GM18498 (cell line): ENCODE results near the gene ITGA7.
"Not testable (repeated sequence)": the region's sequence is repeated elsewhere in the genome, so short reads cannot be mapped to it uniquely, and the experiment has no call there.

Experiments
- ATAC-seq: cut with Tn5 transposase; IDR thresholded peaks from one replicate; pipeline ENCODE4 v1.9.1; 2021; ENCODE audit warnings: mild to moderate bottlenecking, moderate library complexity; ENCODE audit not compliant: unreplicated experiment

The ITGA7 gene

DNA sequence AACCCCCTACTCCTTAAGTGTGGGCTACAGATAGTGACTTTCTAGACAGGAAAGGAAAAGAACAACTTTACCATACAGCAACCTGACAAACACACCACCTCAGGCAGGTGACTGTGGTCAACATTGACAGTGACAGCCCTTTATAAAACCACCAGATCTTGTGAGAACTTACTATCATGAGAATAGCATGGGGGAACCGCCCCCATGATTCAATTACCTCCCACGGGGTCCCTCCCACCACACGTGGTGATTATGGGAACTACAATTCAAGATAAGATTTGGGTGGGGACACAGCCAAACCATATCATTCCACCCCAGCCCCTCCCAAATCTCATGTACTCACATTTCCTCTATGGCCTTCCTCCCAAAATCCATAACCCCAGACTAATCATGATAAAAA lies 54.7 kb downstream of the ITGA7 start:
- ATAC-seq: no peak

DNA sequence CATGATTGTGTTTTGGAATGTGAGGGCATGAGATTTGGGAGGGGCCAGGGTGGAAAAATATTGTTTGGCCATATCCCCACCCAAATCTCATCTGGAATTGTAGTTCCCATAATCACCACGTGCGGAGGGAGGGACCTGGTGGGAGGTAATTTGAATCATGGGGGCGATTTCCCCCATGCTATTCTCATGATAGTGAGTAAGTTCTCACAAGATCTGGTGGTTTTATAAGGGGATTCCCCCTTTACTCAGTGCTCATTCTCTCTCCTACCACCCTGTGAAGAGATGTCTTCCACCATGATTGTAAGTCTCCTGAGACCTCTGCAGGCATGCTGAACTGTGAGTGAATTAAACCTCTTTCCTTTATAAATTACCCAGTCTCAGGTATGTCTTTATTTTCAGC lies 55.4 kb downstream of the ITGA7 start:
- ATAC-seq: no peak

DNA sequence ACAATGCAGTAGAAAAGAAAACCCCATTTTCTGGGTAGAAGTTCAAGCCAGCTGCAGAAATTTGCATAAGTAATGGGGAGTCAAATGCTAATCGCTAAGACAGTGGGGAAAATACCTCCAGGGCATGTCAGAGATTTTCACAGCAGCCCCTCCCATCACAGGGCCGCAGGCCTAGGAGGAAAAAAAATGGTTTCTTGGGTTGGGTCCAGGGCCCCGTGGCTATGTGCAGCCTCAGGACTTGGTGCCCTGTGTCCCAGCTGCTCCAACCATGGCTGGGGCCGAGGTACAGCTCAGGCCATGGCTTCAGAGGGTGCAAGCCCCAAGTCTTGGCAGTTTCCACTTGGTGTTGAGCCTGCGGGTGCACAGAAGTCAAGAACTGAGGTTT lies 56.4 kb downstream of the ITGA7 start:
- no peak for ATAC-seq

DNA sequence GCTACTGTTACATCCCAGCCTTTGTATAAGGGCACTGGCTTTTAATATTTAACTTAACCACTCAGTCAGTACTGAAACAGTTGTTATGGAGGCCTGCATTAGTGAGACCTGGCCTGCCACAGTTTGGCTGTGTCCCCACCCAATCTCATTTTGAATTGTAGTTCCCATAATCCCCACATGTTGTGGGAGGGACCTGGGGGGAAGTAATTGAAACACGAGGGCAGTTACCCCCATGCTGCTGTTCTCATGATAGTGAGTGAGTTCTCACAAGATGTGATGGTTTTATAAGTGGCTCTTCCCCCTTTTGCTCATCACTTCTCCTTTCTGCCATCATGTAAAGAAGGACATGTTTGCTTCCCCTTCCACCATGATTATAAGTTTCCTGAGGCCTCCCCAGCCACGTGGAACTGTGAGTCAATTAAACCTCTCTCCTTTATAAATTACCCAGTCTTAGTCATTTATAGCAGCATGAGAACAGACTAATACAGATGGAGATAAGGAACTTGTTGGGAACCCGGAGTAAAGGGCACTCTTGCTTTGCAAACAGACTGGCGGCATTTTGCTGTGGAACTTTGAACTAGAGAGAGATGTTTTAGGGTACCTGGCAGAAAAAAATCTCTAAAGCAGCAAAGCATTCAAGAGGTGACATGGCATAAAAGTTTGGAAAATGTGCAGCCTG lies 56.9 kb downstream of the ITGA7 start:
- not testable (repeated sequence) for ATAC-seq

DNA sequence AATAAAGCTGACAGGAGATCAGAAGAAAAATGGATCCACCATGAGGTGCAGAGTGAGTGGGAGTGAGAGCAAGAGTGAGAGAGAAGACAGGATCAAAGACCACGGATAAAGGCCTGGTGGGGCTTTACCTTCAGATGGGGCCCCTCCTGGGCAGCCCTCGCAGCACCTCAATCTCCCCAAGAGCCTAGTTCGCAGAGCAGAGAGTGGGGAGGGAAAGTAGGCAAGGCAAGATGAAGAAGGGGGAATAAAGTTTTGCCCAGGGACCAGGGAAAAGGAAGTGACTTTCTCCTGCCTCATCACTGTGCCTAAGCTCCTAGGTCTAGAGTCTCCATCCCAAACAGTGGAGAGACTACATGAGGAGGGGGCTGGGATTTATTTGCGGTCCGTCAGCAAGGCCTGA lies 60.7 kb downstream of the ITGA7 start:
- ATAC-seq: no peak

DNA sequence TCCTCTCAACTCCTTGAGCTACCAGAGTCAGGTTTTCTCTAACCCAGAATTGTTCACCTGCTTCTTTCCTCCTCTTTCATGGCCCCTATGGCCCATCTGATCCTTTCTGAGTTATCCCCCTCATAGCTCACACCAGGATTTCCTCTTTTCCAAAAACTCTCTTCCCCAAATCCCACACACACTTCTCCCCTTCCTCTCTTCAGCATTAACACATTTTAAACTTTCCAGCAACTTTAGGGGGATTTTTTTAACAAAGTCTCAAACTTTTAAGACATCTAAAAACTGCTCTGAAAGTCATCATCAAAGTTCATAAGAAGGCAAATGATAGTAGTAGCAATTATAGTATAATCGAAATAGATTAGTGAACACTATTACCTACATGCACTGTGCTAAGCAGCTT lies 63.1 kb downstream of the ITGA7 start:
- no peak for ATAC-seq

DNA sequence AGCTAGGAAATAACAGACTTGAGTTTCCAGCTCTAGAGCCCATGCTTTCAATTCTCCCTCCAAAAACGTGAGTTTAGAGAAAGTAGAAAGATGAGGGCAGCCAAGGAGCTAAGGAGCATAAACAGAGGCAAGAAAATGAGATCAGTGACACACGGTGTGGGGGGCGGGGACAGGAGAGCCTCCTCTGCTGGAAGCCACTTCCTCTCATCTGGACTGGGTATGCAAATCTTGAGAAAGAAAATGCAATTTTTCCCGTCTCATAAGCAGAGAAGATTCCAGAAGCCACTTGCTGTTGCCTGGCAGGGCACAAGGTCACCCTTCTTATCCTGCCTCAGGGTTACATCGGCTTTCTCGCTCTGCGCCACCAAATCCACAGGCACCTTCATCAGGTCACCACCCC lies 65.0 kb downstream of the ITGA7 start:
- ATAC-seq: no peak

DNA sequence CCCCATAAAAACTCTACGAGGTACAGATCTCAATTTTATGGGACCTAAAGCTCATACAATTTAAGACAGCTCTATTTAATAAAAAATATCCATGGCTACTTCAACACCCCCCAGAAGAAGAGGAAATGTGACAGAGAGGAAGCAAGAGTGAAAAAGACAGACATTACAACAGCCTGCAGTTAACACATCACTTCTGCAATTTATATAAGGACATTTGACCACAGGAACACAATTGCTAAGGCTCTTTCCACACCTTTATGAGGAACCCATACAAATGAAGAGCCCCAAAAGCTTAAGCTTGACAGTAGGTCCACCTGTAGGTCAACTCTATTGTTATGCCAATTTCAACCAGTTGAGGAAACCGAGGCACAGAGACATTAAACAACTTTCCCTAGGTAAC lies 65.4 kb downstream of the ITGA7 start:
- no peak for ATAC-seq

DNA sequence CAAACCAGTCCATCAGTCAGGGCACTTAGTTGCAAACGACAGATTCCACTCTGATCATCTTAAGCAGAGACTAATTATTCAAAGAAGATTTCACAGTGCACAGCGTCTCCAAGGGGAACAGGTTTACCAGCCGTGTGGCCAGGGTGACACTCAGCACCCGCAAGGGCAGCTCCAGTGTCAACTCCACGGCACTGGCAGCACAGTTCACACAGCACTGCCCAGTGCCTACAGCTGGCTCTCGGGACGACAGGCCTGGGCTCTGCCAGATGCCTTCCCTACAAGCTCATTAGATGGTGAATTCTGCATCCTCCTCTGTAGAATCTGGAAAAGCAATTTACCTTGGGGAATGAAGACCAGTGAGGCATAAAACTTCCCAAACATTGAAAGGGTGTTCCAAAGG lies 66.1 kb downstream of the ITGA7 start:
- ATAC-seq: no peak

DNA sequence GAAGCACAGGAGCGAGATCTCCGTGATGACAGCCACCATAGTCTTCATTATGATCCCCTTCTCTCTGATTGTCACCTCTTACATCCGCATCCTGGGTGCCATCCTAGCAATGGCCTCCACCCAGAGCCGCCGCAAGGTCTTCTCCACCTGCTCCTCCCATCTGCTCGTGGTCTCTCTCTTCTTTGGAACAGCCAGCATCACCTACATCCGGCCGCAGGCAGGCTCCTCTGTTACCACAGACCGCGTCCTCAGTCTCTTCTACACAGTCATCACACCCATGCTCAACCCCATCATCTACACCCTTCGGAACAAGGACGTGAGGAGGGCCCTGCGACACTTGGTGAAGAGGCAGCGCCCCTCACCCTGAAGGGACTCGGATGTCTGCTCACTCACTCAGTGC lies 70.2 kb downstream of the ITGA7 start:
- no peak for ATAC-seq

DNA sequence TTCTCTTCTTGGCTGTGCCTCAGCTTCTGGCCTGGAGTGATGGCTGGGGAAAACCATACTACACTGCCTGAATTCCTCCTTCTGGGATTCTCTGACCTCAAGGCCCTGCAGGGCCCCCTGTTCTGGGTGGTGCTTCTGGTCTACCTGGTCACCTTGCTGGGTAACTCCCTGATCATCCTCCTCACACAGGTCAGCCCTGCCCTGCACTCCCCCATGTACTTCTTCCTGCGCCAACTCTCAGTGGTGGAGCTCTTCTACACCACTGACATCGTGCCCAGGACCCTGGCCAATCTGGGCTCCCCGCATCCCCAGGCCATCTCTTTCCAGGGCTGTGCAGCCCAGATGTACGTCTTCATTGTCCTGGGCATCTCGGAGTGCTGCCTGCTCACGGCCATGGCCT lies 70.9 kb downstream of the ITGA7 start, which contains the start of gene OR10P1:
Gene OR10P1 (plus strand): TSS at position 40 of the 400 bp plus-strand sequence. CDS start 0 bp downstream, at position 40.
- no peak for ATAC-seq

DNA sequence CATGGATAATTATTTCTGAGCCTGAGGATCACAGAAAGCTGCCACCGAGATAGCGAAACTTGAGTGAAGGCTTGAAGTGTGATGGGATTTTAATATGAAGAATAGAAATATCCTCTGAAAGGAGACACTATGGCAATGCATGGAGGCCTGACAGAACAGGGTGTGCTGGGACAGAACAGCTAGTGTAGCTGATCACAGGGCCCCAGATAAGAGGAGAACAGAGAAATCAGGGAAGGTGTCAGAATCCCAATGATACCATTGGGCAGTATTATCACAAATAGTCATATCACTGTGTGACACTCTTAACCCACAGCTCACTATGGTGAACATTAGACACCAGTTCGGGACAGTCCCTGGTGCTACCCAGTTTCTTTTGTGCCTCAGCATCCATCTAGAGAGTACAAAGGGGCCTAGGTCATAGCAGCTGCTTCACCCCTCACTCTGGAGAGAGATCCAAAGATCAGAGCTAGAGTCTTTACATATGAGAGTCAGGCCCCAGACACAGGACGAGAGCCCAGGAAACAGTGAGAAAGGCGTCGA lies 71.5 kb downstream of the ITGA7 start:
- ATAC-seq: no peak
